Activated T-helper 2 cell treated with anti-CD3 and anti-CD28 coated beads, Interferon-gamma antibody, Interleukin-2, Interleukin-4, amounts not matched to agents 10 μg/mL and 5 μg/mL and 100 μg/mL, durations not matched to agents 14 hours and 24 hours and 36 hours (primary cell): Measurements from ENCODE around the gene NMU. TPM values are rescaled to one million over a fixed set of nuclear protein-coding genes. Genes with fewer than 3 reads are reported as not detected.
"Not testable (repeated sequence)": the region's sequence is repeated elsewhere in the genome, so short reads cannot be mapped to it uniquely, and the experiment has no call there.

Source experiments
- DNase-seq: peaks from one replicate; pipeline ENCODE4 v3.0.0; 2021; ENCODE audit warnings: low spot score
- H3K27ac Mint-ChIP-seq: one replicate; pipeline ENCODE4 v1.8.0; 2021; ENCODE audit warnings: mixed read lengths
- H3K27me3 Mint-ChIP-seq: one replicate; pipeline ENCODE4 v1.8.0; 2021; ENCODE audit warnings: low read depth, mixed read lengths
- H3K36me3 Mint-ChIP-seq: one replicate; pipeline ENCODE4 v1.8.0; 2021; ENCODE audit warnings: low read depth, mixed read lengths
- H3K4me1 Mint-ChIP-seq: one replicate; pipeline ENCODE4 v1.8.0; 2021; ENCODE audit warnings: low read depth, mixed read lengths
- H3K4me3 Mint-ChIP-seq: one replicate; pipeline ENCODE4 v1.8.0; 2021; ENCODE audit warnings: low read depth, mild to moderate bottlenecking, moderate library complexity, mixed read lengths
- H3K9me3 Mint-ChIP-seq: one replicate; pipeline ENCODE4 v1.8.0; 2021; ENCODE audit warnings: mixed read lengths
- intact Hi-C: fragments of 100-400 bp; cut with micrococcal nuclease; formaldehyde crosslinking; loops from one replicate; pipeline ENCODE4 v1.15.1; 2023
- total RNA-seq: library from RNA; stranded (reverse); gene quantifications from 2 replicates; pipeline ENCODE4 v1.2.3, GENCODE V29; 2022

The NMU gene
- total RNA-seq, 1 donor from 2014 or later = not detected

DNA sequence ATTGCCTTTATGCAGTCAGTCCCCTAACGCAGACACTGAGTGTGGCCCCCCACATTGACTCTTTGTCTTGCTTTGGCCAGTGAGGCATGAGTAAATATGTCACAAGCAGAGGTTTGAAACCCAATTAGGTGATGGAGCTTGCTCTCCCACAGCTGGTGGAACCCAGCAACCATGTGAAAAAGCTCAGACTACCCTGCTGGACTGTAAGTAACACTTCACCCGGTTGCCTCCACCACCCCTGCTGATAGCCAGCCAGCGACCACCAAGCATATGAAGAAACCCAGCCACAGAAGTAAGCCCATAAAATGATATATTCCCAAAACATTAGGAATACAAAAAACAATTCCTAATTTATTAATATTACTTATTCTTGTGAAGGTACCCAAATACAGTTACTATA lies 22.5 kb downstream of the NMU start:
- no peak overlapping the region for H3K27ac Mint-ChIP-seq
- no peaks in the 10 kb centered on the region for H3K9me3 Mint-ChIP-seq
- H3K36me3 Mint-ChIP-seq = no peaks in the 10 kb centered on the region
- peaks cover 6% of the 10 kb centered on the region for H3K4me1 Mint-ChIP-seq
- no peak for DNase-seq
- H3K4me3 Mint-ChIP-seq = no peak overlapping the region
- intact Hi-C loops = no loop called here
- no peaks in the 10 kb centered on the region for H3K27me3 Mint-ChIP-seq

- Mint-ChIP-seq H3K27me3 (no peaks in the 10 kb centered on the region), H3K4me1 (peaks cover 4% of the 10 kb centered on the region), H3K9me3 (no peaks in the 10 kb centered on the region), H3K4me3 (no peak overlapping the region), H3K27ac (no peak overlapping the region), H3K36me3 (no peaks in the 10 kb centered on the region)
- intact Hi-C loops = no loop called here
- no peak for DNase-seq
Observed at GRCh38 chr4:55612341-55612740, 23.8 kb downstream of the NMU start.

DNA sequence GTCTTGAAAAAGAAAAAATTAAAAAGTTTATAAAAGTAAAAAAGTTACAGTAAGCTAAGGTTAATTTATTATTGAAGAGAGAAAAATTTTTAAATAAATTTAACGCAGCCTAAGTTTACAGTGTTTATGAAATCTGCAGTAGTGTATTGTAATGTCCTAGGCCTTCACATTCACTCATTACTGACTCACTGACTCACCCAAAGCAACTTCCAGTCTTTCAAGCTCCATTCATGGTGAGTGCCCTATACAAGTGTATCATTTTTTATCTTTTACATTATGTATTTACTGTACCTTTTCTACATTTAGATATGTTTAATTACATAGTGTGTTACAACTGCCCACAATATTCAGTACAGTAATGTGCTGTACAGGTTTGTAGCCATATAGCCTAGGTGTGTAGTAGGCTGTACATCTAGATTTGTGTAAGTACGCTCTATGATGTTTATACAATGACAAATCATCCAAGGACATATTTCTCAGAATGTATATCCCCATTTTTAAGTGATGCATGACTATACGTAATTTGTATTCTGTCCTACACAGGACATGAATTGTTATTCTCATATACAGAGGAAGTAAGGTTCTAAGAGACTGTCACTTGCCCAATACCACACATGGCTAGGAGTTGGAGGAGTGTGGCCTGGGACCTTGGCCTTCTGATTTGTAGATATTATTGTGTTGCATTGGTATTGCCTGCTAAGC lies 24.6 kb downstream of the NMU start:
- intact Hi-C loops = no loop called here
- Mint-ChIP-seq H3K4me3 (no peak overlapping the region), H3K36me3 (no peaks in the 10 kb centered on the region), H3K27ac (no peak overlapping the region), H3K4me1 (no peaks in the 10 kb centered on the region), H3K27me3 (no peaks in the 10 kb centered on the region), H3K9me3 (no peaks in the 10 kb centered on the region)
- DNase-seq = no peak

DNA sequence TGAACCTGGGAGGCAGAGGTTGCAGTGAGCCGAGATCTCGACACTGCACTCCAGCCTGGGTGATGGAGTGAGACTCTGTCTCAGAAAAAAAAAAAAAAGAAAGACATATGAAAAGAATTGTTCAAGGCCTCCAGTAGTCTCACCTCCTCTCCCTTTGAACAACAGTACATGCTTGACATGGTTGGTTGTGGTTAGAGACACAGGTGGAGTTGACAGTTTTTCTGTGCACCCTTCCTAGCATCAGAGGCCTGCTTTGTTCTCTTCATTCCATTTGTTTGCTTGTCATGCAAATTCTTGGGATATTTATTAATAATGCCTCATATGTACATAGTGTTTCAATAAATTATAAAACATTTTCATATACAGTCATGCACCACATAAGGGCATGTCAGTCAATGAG lies 25.7 kb downstream of the NMU start:
- DNase-seq = no peak
- H3K4me1 Mint-ChIP-seq = no peaks in the 10 kb centered on the region
- no peaks in the 10 kb centered on the region for H3K27me3 Mint-ChIP-seq
- no peak overlapping the region for H3K27ac Mint-ChIP-seq
- intact Hi-C loops = no loop called here
- no peaks in the 10 kb centered on the region for H3K36me3 Mint-ChIP-seq
- H3K9me3 Mint-ChIP-seq = no peaks in the 10 kb centered on the region
- no peak overlapping the region for H3K4me3 Mint-ChIP-seq

DNA sequence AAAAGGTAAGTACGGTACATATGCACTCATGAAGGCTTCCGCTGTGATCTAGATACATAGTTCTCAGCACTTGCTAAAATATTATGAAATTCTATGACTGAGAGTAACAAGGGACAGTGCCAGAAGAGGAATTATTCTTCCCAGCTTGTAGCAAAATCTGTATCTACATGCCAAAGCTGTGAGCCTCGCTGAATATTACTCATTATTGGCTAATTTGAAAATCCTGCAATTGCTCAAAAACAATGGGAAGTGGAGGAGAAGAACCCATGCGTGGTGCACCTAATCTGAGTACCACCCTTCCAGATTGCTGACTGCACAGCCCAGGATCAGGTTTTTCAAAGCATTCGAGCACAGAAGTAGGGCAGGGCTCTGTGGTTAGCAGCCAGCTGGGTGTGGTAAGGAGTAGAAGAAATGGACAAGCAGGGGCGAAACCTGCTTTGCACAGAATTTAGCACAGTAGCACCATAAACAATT lies 26.7 kb downstream of the NMU start:
- Mint-ChIP-seq H3K4me1 (no peaks in the 10 kb centered on the region), H3K36me3 (no peaks in the 10 kb centered on the region), H3K9me3 (no peaks in the 10 kb centered on the region), H3K27ac (no peak overlapping the region), H3K27me3 (no peaks in the 10 kb centered on the region), H3K4me3 (no peak overlapping the region)
- no peak for DNase-seq
- intact Hi-C loops = no loop called here

GRCh38 chr4:55608591-55608990 lies 27.5 kb downstream of the NMU start:
- no peak overlapping the region for H3K4me3 Mint-ChIP-seq
- no peaks in the 10 kb centered on the region for H3K9me3 Mint-ChIP-seq
- intact Hi-C loops = no loop called here
- no peak for DNase-seq
- H3K27me3 Mint-ChIP-seq = no peaks in the 10 kb centered on the region
- no peaks in the 10 kb centered on the region for H3K4me1 Mint-ChIP-seq
- H3K36me3 Mint-ChIP-seq = no peaks in the 10 kb centered on the region
- H3K27ac Mint-ChIP-seq = no peak overlapping the region

DNA sequence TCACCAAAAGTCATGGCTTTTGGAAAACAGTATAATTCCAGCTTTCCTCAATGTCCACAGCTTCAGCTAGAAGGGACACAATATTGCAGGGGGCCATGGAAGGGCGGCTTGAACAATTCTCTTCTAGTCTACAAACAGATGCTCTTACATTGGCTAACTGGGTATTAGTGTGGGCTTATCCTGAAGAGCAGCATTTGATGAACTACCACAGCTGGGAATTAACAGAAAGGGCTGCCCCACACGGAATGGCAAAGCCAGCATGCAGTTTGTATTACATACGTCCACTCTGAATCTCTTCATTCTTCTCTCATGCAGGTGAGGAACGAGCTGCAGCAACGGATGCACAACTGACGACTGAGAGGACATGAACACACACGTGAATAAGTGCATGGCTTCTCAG lies 31.1 kb downstream of the NMU start:
- no peak overlapping the region for H3K4me3 Mint-ChIP-seq
- DNase-seq = no peak
- no peak overlapping the region for H3K27ac Mint-ChIP-seq
- no peaks in the 10 kb centered on the region for H3K9me3 Mint-ChIP-seq
- H3K27me3 Mint-ChIP-seq = peaks cover 2% of the 10 kb centered on the region
- H3K36me3 Mint-ChIP-seq = no peaks in the 10 kb centered on the region
- intact Hi-C loops = no loop called here
- no peaks in the 10 kb centered on the region for H3K4me1 Mint-ChIP-seq

GRCh38 chr4:55600640-55601039 lies 35.5 kb downstream of the NMU start:
- Mint-ChIP-seq H3K27ac (no peak overlapping the region), H3K27me3 (peaks cover 4% of the 10 kb centered on the region), H3K4me1 (no peaks in the 10 kb centered on the region), H3K4me3 (no peak overlapping the region), H3K36me3 (no peaks in the 10 kb centered on the region), H3K9me3 (no peaks in the 10 kb centered on the region)
- intact Hi-C loops = no loop called here
- no peak for DNase-seq

- Mint-ChIP-seq H3K36me3 (no peaks in the 10 kb centered on the region), H3K4me3 (no peak overlapping the region), H3K27ac (no peak overlapping the region), H3K4me1 (no peaks in the 10 kb centered on the region), H3K9me3 (no peaks in the 10 kb centered on the region), H3K27me3 (peaks cover 8% of the 10 kb centered on the region)
- no peak for DNase-seq
- intact Hi-C loops = no loop called here
Observed at GRCh38 chr4:55598641-55599040, 37.5 kb downstream of the NMU start.

GRCh38 chr4:55592014-55592413 lies 44.1 kb downstream of the NMU start, which contains the start of gene PDCL2:
Gene PDCL2 (minus strand): TSS chr4:55592245. CDS start chr4:55592109, 136 bp downstream.
- Mint-ChIP-seq H3K9me3 (no peaks in the 10 kb centered on the region), H3K27me3 (peaks cover 4% of the 10 kb centered on the region), H3K4me1 (no peaks in the 10 kb centered on the region), H3K36me3 (no peaks in the 10 kb centered on the region), H3K27ac (no peak within 1 kb of the TSS), H3K4me3 (no peak within 1 kb of the TSS)
- intact Hi-C loops = no loop called here
- no peak for DNase-seq

- no peak overlapping the region for H3K4me3 Mint-ChIP-seq
- no peak for DNase-seq
- H3K9me3 Mint-ChIP-seq = peaks cover 6% of the 10 kb centered on the region
- intact Hi-C loops = no loop called here
- no peaks in the 10 kb centered on the region for H3K36me3 Mint-ChIP-seq
- no peak overlapping the region for H3K27ac Mint-ChIP-seq
- no peaks in the 10 kb centered on the region for H3K27me3 Mint-ChIP-seq
- H3K4me1 Mint-ChIP-seq = no peaks in the 10 kb centered on the region
Observed at GRCh38 chr4:55588160-55588559, 47.9 kb downstream of the NMU start.

DNA sequence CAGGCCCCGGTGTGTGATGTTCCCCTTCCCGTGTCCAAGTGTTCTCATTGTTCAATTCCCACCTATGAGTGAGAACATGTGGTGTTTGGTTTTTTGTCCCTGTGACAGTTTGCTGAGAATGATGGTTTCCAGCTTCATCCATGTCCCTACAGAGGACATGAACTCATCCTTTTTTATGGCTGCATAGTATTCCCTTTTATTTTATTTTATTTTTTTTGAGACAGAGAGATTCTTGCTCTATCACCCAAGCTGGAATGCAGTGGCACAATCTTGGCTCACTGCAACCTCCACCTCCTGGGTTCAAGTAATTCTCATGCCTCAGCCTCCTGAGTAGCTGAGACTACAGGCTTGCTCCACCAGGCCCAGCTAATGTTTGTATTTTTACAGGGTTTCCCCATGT lies 53.3 kb downstream of the NMU start:
- H3K4me1 Mint-ChIP-seq, H3K36me3 Mint-ChIP-seq, H3K4me3 Mint-ChIP-seq, H3K27ac Mint-ChIP-seq, H3K27me3 Mint-ChIP-seq, DNase-seq, intact Hi-C loops: not testable (repeated sequence)
- H3K9me3 Mint-ChIP-seq = peaks cover 15% of the 10 kb centered on the region

GRCh38 chr4:55578341-55579010 lies 57.6 kb downstream of the NMU start:
- Mint-ChIP-seq H3K27ac (no peak overlapping the region), H3K4me1 (no peaks in the 10 kb centered on the region)
- intact Hi-C loops = no loop called here

More at GRCh38 chr4:55578341-55579010, 57.6 kb downstream of the NMU start:
- no peak for DNase-seq
- Mint-ChIP-seq H3K9me3 (peaks cover 43% of the 10 kb centered on the region), H3K4me3 (no peak overlapping the region), H3K27me3 (no peaks in the 10 kb centered on the region), H3K36me3 (no peaks in the 10 kb centered on the region)
